MM.1S (cell line): ENCODE data around the gene ALKBH7.

Experiments
- DNase-seq: peaks from one replicate; pipeline ENCODE4 v3.0.0-alpha.2; 2015
- H2AFZ ChIP-seq: fragments of 300-600 bp; sonication (generic); 2 replicates; pipeline ENCODE4 v1.6.0; 2016; ENCODE audit warnings: antibody characterized with exemption, low read length
- H3F3A ChIP-seq: fragments of 300-600 bp; sonication (generic); 2 replicates; pipeline ENCODE4 v1.6.1; 2016; ENCODE audit warnings: mild to moderate bottlenecking, antibody characterized with exemption, low read length, moderate library complexity, mixed read lengths; ENCODE audit not compliant: insufficient read depth
- H3K27ac ChIP-seq: fragments of 300-600 bp; sonication (generic); 2 replicates; pipeline ENCODE4 v1.5.1; 2016; ENCODE audit warnings: mild to moderate bottlenecking, low read length
- H3K27me3 ChIP-seq: fragments of 300-600 bp; sonication (generic); replicated peaks from 2 replicates; pipeline ENCODE4 v1.6.0; 2016; ENCODE audit warnings: low read length; ENCODE audit not compliant: insufficient read depth
- H3K36me3 ChIP-seq: fragments of 300-600 bp; sonication (generic); replicated peaks from 2 replicates; pipeline ENCODE4 v1.6.1; 2016; ENCODE audit warnings: mild to moderate bottlenecking, low read length, mixed read lengths; ENCODE audit not compliant: insufficient read depth
- H3K4me1 ChIP-seq: fragments of 300-600 bp; sonication (generic); 2 replicates; pipeline ENCODE4 v1.6.1; 2016; ENCODE audit warnings: low read length, mixed read lengths
- H3K4me2 ChIP-seq: fragments of 300-600 bp; sonication (generic); 2 replicates; pipeline ENCODE4 v1.6.0; 2016; ENCODE audit warnings: low read depth, low read length
- H3K4me3 ChIP-seq: fragments of 300-600 bp; sonication (generic); 2 replicates; pipeline ENCODE4 v1.5.1; 2016; ENCODE audit warnings: low read length, mixed read lengths
- H3K79me2 ChIP-seq: fragments of 300-600 bp; sonication (generic); 2 replicates; pipeline ENCODE4 v1.6.1; 2016; ENCODE audit warnings: mixed run types, low read length, mixed read lengths
- H3K9ac ChIP-seq: fragments of 300-600 bp; sonication (generic); 2 replicates; pipeline ENCODE4 v1.6.1; 2016; ENCODE audit warnings: low read length, mixed read lengths
- H3K9me2 ChIP-seq: fragments of 300-600 bp; sonication (generic); replicated peaks from 2 replicates; pipeline ENCODE4 v1.6.1; 2016; ENCODE audit warnings: mild to moderate bottlenecking, low read length, mixed read lengths; ENCODE audit not compliant: insufficient read depth
- H3K9me3 ChIP-seq: fragments of 300-600 bp; sonication (generic); replicated peaks from 2 replicates; pipeline ENCODE4 v1.6.1; 2016; ENCODE audit warnings: mild to moderate bottlenecking, low read length, mixed read lengths; ENCODE audit not compliant: insufficient read depth
- H4K20me1 ChIP-seq: fragments of 300-600 bp; sonication (generic); 2 replicates; pipeline ENCODE4 v1.6.1; 2016; ENCODE audit warnings: mild to moderate bottlenecking, low read length, moderate library complexity, mixed read lengths; ENCODE audit not compliant: insufficient read depth
- EZH2 ChIP-seq: fragments of 300-600 bp; sonication (generic); optimal IDR thresholded peaks from 2 replicates; pipeline ENCODE3; 2017; ENCODE audit warnings: low read depth, mild to moderate bottlenecking, antibody characterized with exemption, low read length, mixed read lengths
- EZH2phosphoT487 ChIP-seq: fragments of 300-600 bp; sonication (generic); IDR thresholded peaks from 2 replicates; pipeline ENCODE4 v1.6.1; 2018; ENCODE audit warnings: antibody characterized with exemption, low read length
- TF ChIP-seq, protein P1 (sequence below): fragments of 300-600 bp; sonication (generic); IDR thresholded peaks from 2 replicates; pipeline ENCODE4 v1.5.1; 2016; ENCODE audit warnings: antibody characterized with exemption, low read length, mixed read lengths

ALKBH7 gene

DNA sequence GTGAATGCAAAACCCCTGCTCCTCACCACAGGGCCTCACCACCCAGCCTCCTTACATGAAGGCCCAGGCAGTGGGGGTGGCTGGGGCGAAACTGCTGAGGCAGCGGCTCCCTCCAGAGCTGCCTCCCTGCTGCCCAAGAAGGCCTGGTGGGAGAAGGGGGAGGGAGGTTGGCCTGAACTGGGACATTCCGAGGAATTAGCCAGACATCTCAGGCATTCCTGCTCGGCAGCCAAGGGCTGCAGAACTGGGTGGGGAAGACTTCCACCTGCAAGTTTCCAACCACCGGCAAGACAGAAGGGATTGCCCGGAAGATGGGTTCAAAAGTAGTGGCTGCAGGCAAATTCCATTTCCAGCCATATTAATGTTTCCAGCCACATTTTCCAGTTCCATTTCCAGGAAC, 5.4 kb downstream of the ALKBH7 start:
- Histone ChIP-seq H3K4me2 (no peak overlapping the region), H3K9ac (no peak overlapping the region), H3K9me3 (no peaks in the 10 kb centered on the region), H3K9me2 (no peaks in the 10 kb centered on the region), H3K27me3 (no peaks in the 10 kb centered on the region), H4K20me1 (no peaks in the 10 kb centered on the region), H3K27ac (no peak overlapping the region), H3K36me3 (no peaks in the 10 kb centered on the region; the same call in none of the 2 replicates), H3K4me3 (no peak overlapping the region), H3K79me2 (peaks cover 8% of the 10 kb centered on the region; the same call in 1 of the 2 replicates), H3K4me1 (peaks cover 5% of the 10 kb centered on the region; the same call in 1 of the 2 replicates), H3F3A (0 out of 2 replicates have a peak, but pooled peaks cover 2% of the 10 kb centered on the region), H2AFZ (no peak overlapping the region)
- DNase-seq, result no peak
- TF ChIP-seq EZH2phosphoT487, result no peak
- no peak for TF ChIP-seq EZH2
- TF ChIP-seq, protein P1, sequence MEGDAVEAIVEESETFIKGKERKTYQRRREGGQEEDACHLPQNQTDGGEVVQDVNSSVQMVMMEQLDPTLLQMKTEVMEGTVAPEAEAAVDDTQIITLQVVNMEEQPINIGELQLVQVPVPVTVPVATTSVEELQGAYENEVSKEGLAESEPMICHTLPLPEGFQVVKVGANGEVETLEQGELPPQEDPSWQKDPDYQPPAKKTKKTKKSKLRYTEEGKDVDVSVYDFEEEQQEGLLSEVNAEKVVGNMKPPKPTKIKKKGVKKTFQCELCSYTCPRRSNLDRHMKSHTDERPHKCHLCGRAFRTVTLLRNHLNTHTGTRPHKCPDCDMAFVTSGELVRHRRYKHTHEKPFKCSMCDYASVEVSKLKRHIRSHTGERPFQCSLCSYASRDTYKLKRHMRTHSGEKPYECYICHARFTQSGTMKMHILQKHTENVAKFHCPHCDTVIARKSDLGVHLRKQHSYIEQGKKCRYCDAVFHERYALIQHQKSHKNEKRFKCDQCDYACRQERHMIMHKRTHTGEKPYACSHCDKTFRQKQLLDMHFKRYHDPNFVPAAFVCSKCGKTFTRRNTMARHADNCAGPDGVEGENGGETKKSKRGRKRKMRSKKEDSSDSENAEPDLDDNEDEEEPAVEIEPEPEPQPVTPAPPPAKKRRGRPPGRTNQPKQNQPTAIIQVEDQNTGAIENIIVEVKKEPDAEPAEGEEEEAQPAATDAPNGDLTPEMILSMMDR, result no peak

DNA sequence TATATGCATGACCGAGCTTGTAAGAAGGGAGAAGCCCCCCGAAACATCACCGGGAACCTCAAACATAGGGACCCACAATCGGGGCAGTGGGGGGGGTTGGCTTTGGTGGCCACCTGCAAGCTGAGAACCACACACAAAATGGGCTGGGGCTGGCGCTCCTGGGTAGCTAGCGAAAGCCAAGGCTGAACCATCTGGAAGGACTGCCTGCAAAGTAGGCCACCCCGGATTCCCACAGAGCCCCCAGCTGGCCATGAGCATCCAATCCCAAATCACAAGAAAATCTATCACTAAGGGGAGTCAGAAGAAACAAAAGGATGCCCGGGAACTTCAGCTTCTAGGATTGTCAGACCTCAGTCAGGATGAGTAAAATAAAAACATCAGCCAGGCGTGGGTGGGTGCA, 5.9 kb downstream of the ALKBH7 start:
- Histone ChIP-seq H3K27ac (no peak overlapping the region), H3K4me1 (peaks cover 5% of the 10 kb centered on the region; the same call in 1 of the 2 replicates), H3K27me3 (no peaks in the 10 kb centered on the region), H3K4me3 (no peak overlapping the region), H4K20me1 (no peaks in the 10 kb centered on the region), H3K4me2 (no peak overlapping the region), H2AFZ (no peak overlapping the region), H3K9me3 (no peaks in the 10 kb centered on the region), H3K9ac (no peak overlapping the region), H3F3A (0 out of 2 replicates have a peak, but pooled peaks cover 2% of the 10 kb centered on the region), H3K79me2 (peaks cover 8% of the 10 kb centered on the region; the same call in 1 of the 2 replicates), H3K36me3 (no peaks in the 10 kb centered on the region; the same call in none of the 2 replicates), H3K9me2 (no peaks in the 10 kb centered on the region)
- TF ChIP-seq, protein P1, result no peak
- TF ChIP-seq EZH2phosphoT487 (no peak), EZH2 (no peak)
- DNase-seq, result no peak

GRCh38 chr19:6379744-6380143, 7.2 kb downstream of the ALKBH7 start:
- no peaks in the 10 kb centered on the region for H3K79me2 ChIP-seq
- no peak overlapping the region for H3K4me2 ChIP-seq
- H3K4me1 ChIP-seq, result no peaks in the 10 kb centered on the region
- no peak overlapping the region for H3K4me3 ChIP-seq
- no peak for DNase-seq
- H2AFZ ChIP-seq, result no peak overlapping the region
- TF ChIP-seq EZH2phosphoT487 (no peak), EZH2 (no peak)
- TF ChIP-seq, protein P1, result no peak
- no peaks in the 10 kb centered on the region; the same call in none of the 2 replicates for H3K36me3 ChIP-seq
- no peak overlapping the region for H3K9ac ChIP-seq
- no peaks in the 10 kb centered on the region for H3K9me3 ChIP-seq
- no peaks in the 10 kb centered on the region for H4K20me1 ChIP-seq
- no peaks in the 10 kb centered on the region for H3K27me3 ChIP-seq
- no peak overlapping the region for H3K27ac ChIP-seq
- H3K9me2 ChIP-seq, result no peaks in the 10 kb centered on the region
- 0 out of 2 replicates have a peak, but pooled peaks cover 2% of the 10 kb centered on the region for H3F3A ChIP-seq
